Liver (tissue), 9 donors: Measurements from ENCODE around the gene MAP3K8. TPM values are rescaled to one million over a fixed set of nuclear protein-coding genes. Genes with fewer than 3 reads are reported as not detected.
A peak's percentile ranks its signal among the peaks of the same experiment; 100 is the strongest.

Experiments
- DNase-seq: peaks from one replicate; pipeline ENCODE4 v3.0.0-alpha.2; 2017; ENCODE audit warnings: low spot score
- H3K27ac ChIP-seq, 2 donors: one replicate each; pipeline ENCODE4 v1.7.0; 2013; ENCODE audit warnings: inconsistent platforms in 2 of 2, low read length in 2 of 2, control low read depth in 1 of 2, low read depth in 1 of 2, mild to moderate bottlenecking in 1 of 2
- H3K27me3 ChIP-seq, 4 donors: one replicate each; pipeline versions ENCODE4 v1.6.1 to v1.7.0; 2013; ENCODE audit warnings: low read length in 3 of 4, inconsistent platforms in 1 of 4, mild to moderate bottlenecking in 1 of 4, moderate library complexity in 1 of 4; ENCODE audit not compliant: control insufficient read depth in 4 of 4, insufficient read depth in 4 of 4
- H3K36me3 ChIP-seq, 4 donors: one replicate each; pipeline versions ENCODE4 v1.6.1 to v1.7.0; 2013; ENCODE audit warnings: low read length in 3 of 4, mild to moderate bottlenecking in 3 of 4, low read depth in 1 of 4, moderate library complexity in 1 of 4; ENCODE audit not compliant: control insufficient read depth in 4 of 4, insufficient read depth in 3 of 4
- H3K4me1 ChIP-seq, 4 donors: one replicate each; pipeline versions ENCODE4 v1.6.1 to v1.7.0; 2013; ENCODE audit warnings: low read length in 3 of 4, mild to moderate bottlenecking in 3 of 4, moderate library complexity in 1 of 4; ENCODE audit not compliant: control insufficient read depth in 4 of 4, insufficient read depth in 4 of 4
- H3K4me3 ChIP-seq, 3 donors: one replicate each; pipeline versions ENCODE4 v1.6.1 to v1.7.0; 2013; ENCODE audit warnings: low read length in 3 of 3, control low read depth in 1 of 3, low read depth in 1 of 3, mild to moderate bottlenecking in 1 of 3
- H3K9ac ChIP-seq, 2 donors: one replicate each; pipeline ENCODE4 v1.7.0; 2013; ENCODE audit warnings: low read length in 2 of 2, mild to moderate bottlenecking in 2 of 2, moderate library complexity in 2 of 2, control low read depth in 1 of 2, low read depth in 1 of 2
- H3K9me3 ChIP-seq, 4 donors: one replicate each; pipeline versions ENCODE4 v1.6.1 to v1.7.0; 2013; ENCODE audit warnings: low read length in 3 of 4; ENCODE audit not compliant: control insufficient read depth in 4 of 4
- ATF3 ChIP-seq: IDR thresholded peaks from 2 replicates; pipeline ENCODE4 v1.6.1; 2016; ENCODE audit warnings: antibody characterized with exemption
- CTCF ChIP-seq: fragments of 150-350 bp; IDR thresholded peaks from 2 replicates; pipeline ENCODE4 v1.5.1; 2017; ENCODE audit warnings: improper control_type of control experiment, low read depth, low read length; ENCODE audit not compliant: missing input control
- HNF4G ChIP-seq: IDR thresholded peaks from 2 replicates; pipeline ENCODE4 v1.6.1; 2016; ENCODE audit warnings: antibody characterized with exemption
- MAX ChIP-seq: IDR thresholded peaks from 2 replicates; pipeline ENCODE4 v1.6.1; 2016; ENCODE audit warnings: antibody characterized with exemption
- NR2F2 ChIP-seq: IDR thresholded peaks from 2 replicates; pipeline ENCODE4 v1.6.1; 2016; ENCODE audit warnings: antibody characterized with exemption
- RAD21 ChIP-seq, 2 donors: IDR thresholded peaks; 2 replicates each; pipeline ENCODE4 v1.6.1; 2016; ENCODE audit warnings: antibody characterized with exemption in 2 of 2, mild to moderate bottlenecking in 2 of 2
- RXRA ChIP-seq, 2 donors: IDR thresholded peaks; 2 replicates each; pipeline ENCODE4 v1.6.1; 2017 to 2018; ENCODE audit warnings: antibody characterized with exemption in 2 of 2, mild to moderate bottlenecking in 1 of 2
- SP1 ChIP-seq: IDR thresholded peaks from 2 replicates; pipeline ENCODE4 v1.6.1; 2018; ENCODE audit warnings: antibody characterized with exemption, mild to moderate bottlenecking
- YY1 ChIP-seq: IDR thresholded peaks from 2 replicates; pipeline ENCODE4 v1.6.1; 2016; ENCODE audit warnings: antibody characterized with exemption, mild to moderate bottlenecking
- ZBTB33 ChIP-seq: IDR thresholded peaks from 2 replicates; pipeline ENCODE4 v1.6.1; 2016; ENCODE audit warnings: antibody characterized with exemption
- WGBS: extraction: QIAGEN DNeasy Blood & Tissue Kit; methylation state at CpG from one replicate; pipeline ENCODE4 v1.1.7; 2013; 5-methylcytosine and 5-hydroxymethylcytosine counted together
- polyA plus RNA-seq, 2 donors: library from polyadenylated mRNA; stranded (reverse) in 1 of 2; unstranded in 1 of 2; fragments of 200-250 nt in 1 of 2; fragments of >200 nt in 1 of 2; fragmentation: Nextera tagmentation in 1 of 2; extraction: Ambion mirVana in 1 of 2; gene quantifications; one replicate each; pipeline versions ENCODE4 v1.2.1 to v1.2.3, GENCODE V29; 2013 to 2015
- total RNA-seq, 2 donors: library from RNA; depleted of rRNA; stranded (reverse); fragments of >200 nt; gene quantifications; one replicate each; pipeline ENCODE4 v1.2.3, GENCODE V29; 2014
- donor health status: healthy.
- donor health status: healthy.
- donor health status: healthy.
- donor health status: healthy.
- donor health status: healthy.

MAP3K8 gene
- total and polyA plus RNA-seq, 4 donors = 2.1 to 11.4 (median 6.1) TPM

- H3K4me3 ChIP-seq = no peak overlapping the region
- no peaks in the 10 kb centered on the region for H3K4me1 ChIP-seq
- 92% methylated on average over 6 of the region's 6 CpGs for WGBS
- DNase-seq = no peak
- peak overlapping the region; percentile 33 to 63 for H3K27ac ChIP-seq
- H3K9ac ChIP-seq = no peak overlapping the region
- H3K36me3 ChIP-seq = peaks cover 3 to 8% (median 5%) of the 10 kb centered on the region in 4 donors
- no peaks in the 10 kb centered on the region for H3K9me3 ChIP-seq
- H3K27me3 ChIP-seq = no peaks in the 10 kb centered on the region
- TF ChIP-seq ATF3 (no peak), CTCF (no peak), YY1 (no peak), SP1 (no peak), ZBTB33 (no peak)
These were observed 20.0 kb downstream of the MAP3K8 start for GRCh38 chr10:30453764-30454527.

GRCh38 chr10:30454744-30455510 lies 20.9 kb downstream of the MAP3K8 start:
- Histone ChIP-seq H3K27ac (peak overlapping the region; percentile 47 to 63), H3K9ac (no peak overlapping the region), H3K4me1 (no peaks in the 10 kb centered on the region), H3K27me3 (no peaks in the 10 kb centered on the region), H3K4me3 (no peak overlapping the region), H3K9me3 (no peaks in the 10 kb centered on the region), H3K36me3 (peaks cover 3 to 14% (median 12%) of the 10 kb centered on the region in 4 donors)
- no peak for DNase-seq
- TF ChIP-seq RXRA (IDR thresholded peaks at IDR 0.05) (peak in 1 of 2 donors; percentile 20), SP1 (peak; percentile 56), HNF4G (no peak), ZBTB33 (no peak), CTCF (no peak), RAD21 (IDR thresholded peaks at IDR 0.05) (no peak), MAX (no peak), NR2F2 (peak; percentile 24)
- WGBS = 66% methylated on average over 3 of the region's 3 CpGs
